HG03558 (cell line): ENCODE results near the gene CNTNAP2.
"Not testable (repeated sequence)": the region's sequence is repeated elsewhere in the genome, so short reads cannot be mapped to it uniquely, and the experiment has no call there.

Experiments
- ATAC-seq: cut with Tn5 transposase; IDR thresholded peaks from one replicate; pipeline ENCODE4 v1.9.1; 2021; ENCODE audit warnings: moderate number of reproducible peaks; ENCODE audit not compliant: unreplicated experiment; ENCODE audit errors: extremely low read depth

The CNTNAP2 gene

DNA sequence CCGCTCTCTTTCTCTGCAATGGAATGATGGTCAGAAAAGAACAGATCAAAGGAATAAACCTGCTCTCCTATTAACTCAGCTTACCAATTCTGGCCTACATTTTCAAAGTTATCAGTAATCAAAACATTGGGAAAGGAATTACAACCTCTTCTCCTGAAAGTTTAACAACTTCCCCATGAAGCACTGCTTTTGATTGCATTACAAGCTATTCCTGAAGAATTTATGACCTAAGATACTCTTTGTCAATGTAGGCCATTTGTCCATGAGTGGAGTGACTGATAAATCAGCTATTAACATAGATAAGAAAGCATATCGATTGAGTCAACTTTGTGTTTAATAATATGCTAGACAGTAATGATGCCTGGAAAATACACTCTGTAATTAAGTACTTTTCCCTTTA is 2202.2 kb downstream of the CNTNAP2 start:
- no peak for ATAC-seq

GRCh38 chr7:148319316-148319808 is 2202.8 kb downstream of the CNTNAP2 start:
- ATAC-seq: no peak

DNA sequence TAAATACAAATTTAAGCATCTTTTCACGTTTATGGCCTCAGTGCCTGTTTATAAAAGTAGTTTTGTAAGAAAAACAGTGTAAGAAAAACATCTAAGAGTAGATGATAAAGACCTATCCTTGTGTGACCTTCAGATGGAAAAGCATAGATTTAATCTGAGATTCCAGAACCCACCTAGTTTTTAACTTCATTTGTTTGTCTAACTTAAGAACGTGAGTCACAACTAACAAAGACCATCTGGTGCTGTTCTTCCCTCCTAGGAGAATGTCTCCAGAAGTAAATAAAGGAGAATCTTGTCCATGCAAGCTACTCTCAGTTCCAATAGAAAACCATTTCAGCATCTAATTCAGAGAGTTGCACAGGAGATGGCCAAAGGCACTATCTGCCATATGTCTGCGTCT is 2208.6 kb downstream of the CNTNAP2 start:
- no peak for ATAC-seq

GRCh38 chr7:148327379-148327778 is 2210.8 kb downstream of the CNTNAP2 start:
- ATAC-seq: no peak

DNA sequence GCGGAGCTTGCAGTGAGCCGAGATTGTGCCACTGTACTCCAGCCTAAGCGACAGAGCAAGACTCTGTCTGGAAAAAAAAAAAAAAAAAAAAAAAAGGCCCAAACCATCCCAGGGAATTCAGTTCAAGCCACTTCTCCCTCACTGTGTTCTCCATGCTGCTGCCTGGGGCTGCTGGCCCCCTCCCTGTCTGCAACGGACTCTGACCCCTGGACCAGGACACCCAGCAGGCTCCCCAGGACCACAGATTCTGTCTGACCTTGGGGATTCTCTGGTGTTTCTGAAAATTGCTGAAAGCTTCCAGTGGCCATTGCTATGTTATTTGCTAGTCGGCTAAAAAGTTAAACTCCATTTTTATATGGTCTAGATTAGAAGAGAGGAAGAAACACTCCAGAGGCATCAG is 2212.3 kb downstream of the CNTNAP2 start:
- ATAC-seq: no peak

GRCh38 chr7:148330124-148330818 is 2213.7 kb downstream of the CNTNAP2 start:
- ATAC-seq: no peak

- ATAC-seq: no peak
Measured at GRCh38 chr7:148330822-148331221, 2214.2 kb downstream of the CNTNAP2 start.

DNA sequence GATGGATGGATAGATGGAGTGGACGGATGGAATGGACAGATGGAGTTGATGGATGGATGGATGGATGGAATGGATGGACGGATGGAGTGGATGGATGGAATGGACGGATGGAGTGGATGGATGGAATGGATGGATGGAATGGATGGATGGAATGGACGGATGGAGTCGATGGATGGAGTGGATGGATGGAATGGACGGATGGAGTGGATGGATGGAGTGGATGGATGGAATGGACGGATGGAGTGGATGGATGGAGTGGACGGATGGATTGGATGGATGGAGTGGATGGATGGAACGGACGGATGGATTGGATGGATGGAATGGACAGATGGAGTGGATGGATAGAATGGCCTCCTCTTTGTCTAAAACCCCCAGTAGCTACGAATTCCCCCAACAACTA is 2214.9 kb downstream of the CNTNAP2 start:
- not testable (repeated sequence) for ATAC-seq

DNA sequence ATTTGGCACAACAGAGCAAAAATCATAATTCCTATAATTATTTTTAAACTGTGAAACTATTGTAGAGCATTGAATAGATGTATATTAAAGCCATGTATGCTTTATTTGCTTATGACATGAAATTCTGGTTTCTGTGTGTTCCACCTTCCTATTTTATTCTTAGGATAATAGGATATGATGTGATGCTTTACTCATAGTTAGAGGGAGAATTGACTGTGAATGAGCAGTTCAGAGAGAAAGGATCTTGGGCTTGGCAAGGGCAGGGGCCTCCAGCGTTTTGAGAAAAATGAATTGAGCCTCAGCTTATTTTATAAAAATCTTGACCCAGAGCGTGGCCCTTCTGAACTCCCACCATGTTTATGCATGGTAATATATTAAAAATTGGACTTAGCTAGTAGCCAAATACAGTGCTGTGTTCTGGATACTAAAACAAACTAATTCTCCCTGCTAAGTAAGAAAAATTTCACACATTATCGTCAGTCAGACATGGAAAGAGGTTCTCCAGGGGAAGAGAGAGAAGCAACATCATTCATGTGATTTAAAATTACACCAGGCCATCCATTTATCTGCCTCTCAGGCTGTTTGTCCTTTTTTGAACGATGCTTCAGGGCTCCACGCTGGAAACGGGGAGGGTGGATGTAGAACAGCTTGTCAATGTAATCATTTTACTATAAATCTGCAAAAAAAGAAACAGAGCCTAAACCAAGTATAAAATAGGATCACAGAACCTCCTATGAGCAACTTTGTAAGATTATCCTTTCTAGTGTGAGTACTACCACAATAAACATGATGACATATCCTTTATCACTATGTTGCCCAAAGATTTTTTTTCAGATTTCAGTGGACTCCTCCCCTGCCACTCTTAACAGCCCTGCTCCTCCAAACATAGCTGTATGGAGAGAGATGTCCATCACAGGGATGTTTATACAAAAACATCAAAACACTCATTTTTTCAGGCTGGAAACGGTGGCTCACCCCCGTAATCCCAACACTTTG is 2215.9 kb downstream of the CNTNAP2 start:
- no peak for ATAC-seq

DNA sequence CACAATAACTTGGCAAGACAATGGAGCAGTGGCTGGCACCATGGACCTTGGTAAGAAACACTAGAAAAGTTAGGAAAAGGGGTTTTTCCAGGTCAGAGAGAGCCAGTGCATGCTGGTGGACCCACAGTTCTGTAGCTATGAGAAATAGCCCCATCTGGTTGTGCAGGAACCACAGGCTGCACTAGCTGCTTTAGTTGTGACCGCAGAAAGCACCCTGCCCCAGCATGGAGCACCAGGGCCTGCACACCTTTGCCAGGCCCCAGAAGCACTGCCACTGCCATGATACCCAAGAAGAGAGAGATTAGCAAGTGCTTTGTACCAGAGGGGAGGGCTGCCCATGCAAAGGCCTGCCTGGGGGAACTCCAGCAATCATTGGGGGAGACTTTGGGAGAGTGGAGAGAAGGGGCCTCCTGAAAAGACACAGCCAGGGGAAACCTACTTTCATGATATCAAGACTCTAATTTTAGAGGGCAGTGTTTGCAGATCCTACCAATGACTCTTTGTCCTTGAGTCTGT is 2217.9 kb downstream of the CNTNAP2 start:
- no peak for ATAC-seq

DNA sequence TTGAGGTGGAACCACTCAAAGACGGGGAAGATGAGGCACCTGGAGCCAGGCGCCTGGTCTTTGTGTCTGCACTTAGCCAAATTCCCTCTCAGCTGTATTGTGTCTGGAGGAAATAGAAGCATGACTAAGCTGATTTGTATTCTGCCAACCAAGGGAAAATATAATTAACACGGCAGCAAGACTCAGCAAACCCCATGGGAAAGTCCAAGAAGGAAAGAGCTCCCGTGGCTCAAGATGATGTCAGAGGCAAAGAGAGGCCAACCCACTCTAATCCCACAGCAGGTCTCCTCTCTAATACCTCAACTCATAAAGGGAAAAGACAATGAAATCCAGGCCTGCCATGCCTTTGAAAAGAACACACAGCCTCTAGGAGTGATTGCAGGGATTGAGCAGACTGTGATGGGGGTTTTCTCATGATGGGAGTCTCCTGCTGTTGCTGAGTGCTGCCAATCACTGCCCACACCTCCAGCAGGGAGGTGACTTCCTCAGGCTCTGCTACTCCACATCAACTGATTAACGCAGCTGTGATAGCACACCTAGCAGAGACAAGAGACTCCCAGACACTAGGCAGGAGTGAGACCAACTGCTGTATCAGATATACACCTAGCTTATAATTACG is 2218.5 kb downstream of the CNTNAP2 start:
- no peak for ATAC-seq

- no peak for ATAC-seq
Measured at GRCh38 chr7:148335790-148336189, 2219.2 kb downstream of the CNTNAP2 start.

- ATAC-seq: no peak
Measured at GRCh38 chr7:148336411-148336810, 2219.8 kb downstream of the CNTNAP2 start.

DNA sequence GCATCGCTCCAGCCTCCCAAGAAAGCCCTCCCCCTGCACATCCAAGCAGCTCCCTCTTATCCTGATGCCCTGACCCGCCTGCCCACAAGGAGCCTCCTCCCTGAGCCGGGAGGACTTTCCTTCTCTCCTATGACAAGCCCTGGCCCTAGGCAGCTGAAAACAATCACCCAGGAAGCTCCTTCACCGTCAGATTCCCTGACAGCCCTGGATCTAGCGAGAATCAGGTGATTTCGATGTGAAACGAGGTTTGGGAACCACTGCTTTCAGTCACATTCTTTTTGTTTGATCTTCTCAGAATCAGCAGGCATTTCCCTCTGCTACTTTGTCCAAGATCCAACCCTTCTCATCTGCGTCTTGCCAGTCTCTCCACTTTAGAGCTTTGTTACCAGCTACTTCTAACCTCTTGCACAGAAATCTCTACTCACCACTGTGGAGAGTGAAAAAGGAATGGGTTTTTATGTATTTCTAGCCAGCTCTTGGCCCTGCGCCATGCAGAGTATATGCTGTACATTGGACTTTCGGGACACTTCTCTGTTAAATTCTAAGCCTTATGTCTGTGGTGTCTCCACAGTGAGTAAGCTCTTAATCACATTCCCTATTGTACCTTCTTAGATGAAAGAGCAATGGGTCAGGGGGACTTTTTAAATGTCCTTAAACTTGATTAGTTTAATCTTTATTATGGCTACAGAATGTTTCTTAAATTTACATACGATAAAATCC is 2220.8 kb downstream of the CNTNAP2 start:
- no peak for ATAC-seq

GRCh38 chr7:148337995-148338747 is 2221.6 kb downstream of the CNTNAP2 start:
- no peak for ATAC-seq

DNA sequence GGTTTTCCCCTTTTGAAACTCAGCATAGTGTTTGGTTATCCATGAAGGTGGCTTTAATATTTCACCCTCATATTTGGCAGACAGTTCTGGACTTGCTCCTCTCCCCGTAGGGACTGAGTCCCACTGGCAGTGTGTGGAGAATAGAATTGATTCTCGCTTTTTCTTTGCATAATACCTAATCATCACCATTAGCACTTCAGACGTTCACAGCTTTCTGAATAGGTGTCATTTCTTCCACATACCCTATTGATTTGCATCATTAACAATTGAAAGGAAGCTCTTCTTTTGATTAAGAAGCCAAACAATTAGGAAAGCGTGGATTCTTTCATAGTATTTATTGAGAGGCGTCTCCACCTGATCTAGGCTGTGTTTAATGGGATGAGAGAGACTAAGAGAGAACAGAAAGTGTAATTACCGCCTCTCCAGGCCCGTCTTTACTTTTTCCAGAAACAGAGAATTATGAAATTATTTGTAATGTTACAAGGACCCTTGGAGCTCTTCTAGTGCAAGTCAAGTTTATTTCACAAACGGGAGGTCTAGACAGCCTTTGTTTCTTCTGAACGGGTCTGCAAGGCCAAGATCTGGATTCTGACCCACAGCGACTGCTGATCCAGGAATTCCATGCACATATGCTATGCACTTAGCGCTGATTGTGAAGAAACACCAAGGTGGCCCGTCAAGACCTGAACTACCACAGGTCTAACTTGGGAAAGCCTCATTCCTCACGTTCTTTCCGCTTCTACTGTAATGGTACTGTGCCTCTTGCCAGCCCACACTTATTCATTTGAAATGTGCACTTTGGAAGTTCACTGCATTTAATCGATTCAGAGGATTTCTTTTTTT is 2224.1 kb downstream of the CNTNAP2 start:
- ATAC-seq: no peak

- no peak for ATAC-seq
Measured at GRCh38 chr7:148344406-148344805, 2227.8 kb downstream of the CNTNAP2 start.

GRCh38 chr7:148347981-148348380 is 2231.4 kb downstream of the CNTNAP2 start:
- ATAC-seq: no peak
